Fibroblast of villous mesenchyme (primary cell): ENCODE results near the gene FEM1C. TPM values are rescaled to one million over a fixed set of nuclear protein-coding genes. Genes with fewer than 3 reads are reported as not detected.

ENCODE experiments used
- DNase-seq: peaks from one replicate; pipeline ENCODE4 v3.0.0-alpha.2; 2010; ENCODE audit warnings: low read depth
- H3K4me3 ChIP-seq: 2 replicates; pipeline ENCODE4 v1.5.1; 2011; ENCODE audit warnings: low read depth, mild to moderate bottlenecking, low read length
- total RNA-seq: library from RNA; depleted of rRNA; stranded (reverse); fragments of >200 nt; gene quantifications from 2 replicates; pipeline ENCODE4 v1.2.3, GENCODE V29; 2012
- TF ChIP-seq, protein P1 (sequence below): IDR thresholded peaks from 2 replicates; pipeline ENCODE4 v1.5.1; 2012; ENCODE audit warnings: low read depth, mild to moderate bottlenecking, low read length; ENCODE audit not compliant: insufficient read depth

FEM1C gene
- total RNA-seq, 1 donor, result 17.3 TPM

DNA sequence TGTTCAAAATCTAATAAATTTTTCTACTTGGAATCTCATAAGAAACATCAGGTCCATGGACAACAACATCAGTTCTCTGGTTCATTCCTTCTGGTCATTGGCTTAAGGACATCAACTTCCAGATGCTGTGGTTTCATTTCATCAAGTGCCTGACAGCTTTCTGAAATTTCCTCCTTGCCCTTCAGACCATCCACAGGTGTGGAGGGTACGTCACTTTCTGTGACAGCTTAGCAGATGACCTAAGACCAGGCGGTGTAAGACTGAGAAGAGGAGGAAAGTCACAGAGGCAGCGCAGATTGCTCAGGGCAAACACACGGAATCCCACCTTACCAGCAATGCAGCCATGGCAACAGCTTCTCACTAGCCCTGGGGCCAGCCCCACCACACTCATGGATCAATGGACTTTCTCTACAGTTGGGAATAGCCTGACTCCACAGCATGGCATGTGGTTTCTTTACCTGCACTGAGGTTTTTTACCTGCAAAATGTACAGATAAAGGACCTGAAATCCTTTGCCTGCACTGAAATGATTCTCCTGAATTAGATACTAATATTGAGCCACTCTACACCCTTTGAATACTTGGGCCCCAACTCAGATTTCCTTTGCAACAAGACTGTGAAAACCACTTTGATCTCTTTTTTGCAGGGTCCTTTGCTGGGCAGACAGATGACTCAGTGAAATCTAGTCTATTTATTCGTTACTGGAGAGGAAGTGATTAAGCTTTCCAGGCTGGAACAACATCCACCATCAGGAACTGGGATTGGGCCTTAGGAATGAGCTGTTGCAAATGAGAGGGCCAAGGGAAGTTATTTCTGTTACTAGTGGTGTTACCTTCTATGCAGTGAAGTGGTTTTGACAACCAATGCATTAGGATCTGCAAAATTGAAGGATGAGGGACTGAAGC lies 30.8 kb upstream of the FEM1C start:
- TF ChIP-seq, protein P1, sequence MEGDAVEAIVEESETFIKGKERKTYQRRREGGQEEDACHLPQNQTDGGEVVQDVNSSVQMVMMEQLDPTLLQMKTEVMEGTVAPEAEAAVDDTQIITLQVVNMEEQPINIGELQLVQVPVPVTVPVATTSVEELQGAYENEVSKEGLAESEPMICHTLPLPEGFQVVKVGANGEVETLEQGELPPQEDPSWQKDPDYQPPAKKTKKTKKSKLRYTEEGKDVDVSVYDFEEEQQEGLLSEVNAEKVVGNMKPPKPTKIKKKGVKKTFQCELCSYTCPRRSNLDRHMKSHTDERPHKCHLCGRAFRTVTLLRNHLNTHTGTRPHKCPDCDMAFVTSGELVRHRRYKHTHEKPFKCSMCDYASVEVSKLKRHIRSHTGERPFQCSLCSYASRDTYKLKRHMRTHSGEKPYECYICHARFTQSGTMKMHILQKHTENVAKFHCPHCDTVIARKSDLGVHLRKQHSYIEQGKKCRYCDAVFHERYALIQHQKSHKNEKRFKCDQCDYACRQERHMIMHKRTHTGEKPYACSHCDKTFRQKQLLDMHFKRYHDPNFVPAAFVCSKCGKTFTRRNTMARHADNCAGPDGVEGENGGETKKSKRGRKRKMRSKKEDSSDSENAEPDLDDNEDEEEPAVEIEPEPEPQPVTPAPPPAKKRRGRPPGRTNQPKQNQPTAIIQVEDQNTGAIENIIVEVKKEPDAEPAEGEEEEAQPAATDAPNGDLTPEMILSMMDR, result no peak
- no peak overlapping the region for H3K4me3 ChIP-seq
- no peak for DNase-seq

DNA sequence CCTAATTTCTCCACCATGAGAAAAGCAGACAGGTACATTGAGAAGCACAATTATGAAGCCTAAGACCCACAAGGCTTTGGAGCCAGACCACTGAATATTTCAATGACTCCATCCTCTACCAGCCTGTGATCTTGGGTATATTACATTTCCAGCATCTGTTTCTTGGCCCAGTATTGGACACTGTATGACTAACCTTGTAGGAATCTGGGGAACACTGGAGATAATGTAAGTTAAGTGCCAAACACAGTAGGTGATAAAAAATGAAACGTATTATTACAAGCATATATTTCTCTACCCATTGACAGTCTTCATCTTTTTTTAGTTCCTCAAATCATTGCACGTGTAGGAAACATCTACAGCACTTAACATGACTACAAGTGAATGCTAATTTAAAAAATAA lies 28.6 kb upstream of the FEM1C start:
- TF ChIP-seq, protein P1, result no peak
- H3K4me3 ChIP-seq, result no peak overlapping the region
- DNase-seq, result no peak

DNA sequence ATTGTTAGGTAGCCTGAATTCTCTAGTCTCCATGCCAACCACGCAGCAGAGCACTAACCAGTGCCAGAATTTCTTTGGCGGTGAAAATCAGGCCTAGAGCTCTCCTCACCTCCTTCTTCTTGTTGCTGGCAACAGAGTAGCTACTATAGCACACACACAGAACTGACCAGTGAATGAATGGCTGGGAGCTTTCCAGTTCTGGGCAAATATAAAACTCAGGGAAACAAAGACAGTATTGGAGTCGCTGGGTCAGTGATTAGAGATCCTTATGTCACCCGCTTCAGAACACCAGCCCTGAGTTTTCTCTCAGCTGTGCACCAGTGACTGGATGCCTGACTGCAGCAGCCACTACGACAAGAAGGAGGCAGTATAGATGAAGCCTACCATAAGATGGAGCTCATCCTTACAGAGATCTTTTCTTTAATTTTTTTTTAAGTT lies 26.9 kb upstream of the FEM1C start:
- no peak for DNase-seq
- TF ChIP-seq, protein P1, result no peak
- no peak overlapping the region for H3K4me3 ChIP-seq

DNA sequence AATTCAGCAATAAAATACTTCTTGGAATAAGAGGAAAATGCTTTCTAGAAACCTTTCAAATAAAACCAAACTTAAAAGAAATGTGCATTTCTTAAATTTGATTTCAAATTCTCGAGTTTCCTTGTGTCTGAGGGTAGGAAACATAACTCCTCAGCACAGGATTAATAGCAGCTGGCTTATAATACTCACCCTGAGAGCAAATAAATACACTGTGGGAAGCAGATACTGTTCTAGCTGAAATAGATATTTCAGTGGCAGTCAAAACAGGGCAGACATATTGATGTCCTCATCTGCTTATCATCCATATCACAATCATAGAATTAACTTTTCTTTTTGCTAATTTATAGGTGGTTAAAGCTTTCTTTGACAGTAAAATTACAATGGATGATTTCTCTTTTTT lies 24.1 kb upstream of the FEM1C start:
- DNase-seq, result no peak
- H3K4me3 ChIP-seq, result no peak overlapping the region
- TF ChIP-seq, protein P1, result no peak

DNA sequence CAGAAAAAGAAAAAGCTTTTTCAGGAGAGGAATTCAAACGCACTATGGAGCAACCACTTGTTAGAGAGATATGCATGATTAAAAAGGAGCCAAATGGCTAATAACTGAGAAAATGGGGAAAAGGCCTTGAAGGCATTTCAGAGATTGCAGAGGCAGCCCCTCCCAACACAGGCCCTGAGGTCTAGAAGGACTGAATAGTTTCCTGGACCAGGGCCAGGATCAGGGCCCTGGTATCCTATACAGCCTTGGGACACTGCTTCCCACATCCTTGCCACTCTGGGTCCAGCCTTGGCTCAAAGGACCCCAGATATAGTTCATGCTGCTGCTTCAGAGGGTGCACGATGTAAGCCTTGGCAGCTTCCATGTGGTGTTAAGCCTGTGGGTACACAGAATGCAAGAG lies 20.7 kb upstream of the FEM1C start:
- no peak for DNase-seq
- no peak overlapping the region for H3K4me3 ChIP-seq
- TF ChIP-seq, protein P1, result no peak

DNA sequence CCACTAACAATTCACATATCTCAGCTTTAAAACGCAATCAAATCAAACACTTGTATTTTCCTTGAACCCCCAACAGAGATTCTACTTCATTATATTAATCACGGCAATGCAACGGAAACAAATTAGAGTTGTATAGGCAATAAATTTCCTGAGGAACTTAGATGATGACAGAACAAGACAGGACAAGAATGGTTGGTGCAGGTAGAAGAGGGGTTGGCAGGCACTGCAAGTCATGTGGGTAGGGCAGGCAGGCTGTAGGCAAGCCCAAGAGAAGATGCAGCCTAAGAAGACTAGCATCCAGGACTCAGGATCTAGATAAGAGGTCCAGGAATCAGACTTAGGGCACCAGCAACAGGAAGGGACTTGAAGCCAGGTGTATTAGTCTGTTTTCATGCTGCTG lies 16.6 kb upstream of the FEM1C start:
- DNase-seq, result no peak
- H3K4me3 ChIP-seq, result no peak overlapping the region
- TF ChIP-seq, protein P1, result no peak
